ENCODE results near the gene ACADSB.

ACADSB gene

GRCh38 chr10:123042708-123043408 lies 34.1 kb downstream of the ACADSB start:
- DNase-seq (no peak), ATAC-seq (no peak)

GRCh38 chr10:123043409-123043925 lies 34.7 kb downstream of the ACADSB start:
- DNase-seq (peak; percentile 26), ATAC-seq (peak; percentile 40)

- ATAC-seq (no peak), DNase-seq (no peak)
These were observed 35.6 kb downstream of the ACADSB start for GRCh38 chr10:123044391-123044790.

- DNase-seq (no peak), ATAC-seq (no peak)
These were observed 37.3 kb downstream of the ACADSB start for GRCh38 chr10:123045961-123046731.

- DNase-seq (no peak), ATAC-seq (no peak)
These were observed 49.2 kb downstream of the ACADSB start for GRCh38 chr10:123057968-123058367.

GRCh38 chr10:123061865-123062264 lies 53.1 kb downstream of the ACADSB start:
- ATAC-seq, result no peak

GRCh38 chr10:123062726-123063125 lies 53.9 kb downstream of the ACADSB start:
- ATAC-seq (no peak), DNase-seq (no peak)

More at GRCh38 chr10:123061865-123062264, 53.1 kb downstream of the ACADSB start:
- no peak for DNase-seq

- DNase-seq (no peak), ATAC-seq (no peak)
These were observed 59.5 kb downstream of the ACADSB start for GRCh38 chr10:123068087-123068853.

GRCh38 chr10:123069246-123069986 lies 60.6 kb downstream of the ACADSB start:
- DNase-seq, result no peak
- no peak for ATAC-seq

- DNase-seq, result no peak
- no peak for ATAC-seq
These were observed 64.4 kb downstream of the ACADSB start for GRCh38 chr10:123073187-123073586.

GRCh38 chr10:123074215-123074614 lies 65.4 kb downstream of the ACADSB start:
- DNase-seq (no peak), ATAC-seq (no peak)

- ATAC-seq, result no peak
- DNase-seq, result no peak
These were observed 73.1 kb downstream of the ACADSB start for GRCh38 chr10:123081896-123082295.

GRCh38 chr10:123083811-123084210 lies 75.0 kb downstream of the ACADSB start:
- ATAC-seq (no peak), DNase-seq (no peak)

GRCh38 chr10:123086281-123086680 lies 77.5 kb downstream of the ACADSB start:
- DNase-seq (no peak), ATAC-seq (no peak)

- ATAC-seq, result no peak
These were observed 78.5 kb downstream of the ACADSB start for GRCh38 chr10:123087348-123087747.

GRCh38 chr10:123087786-123088185 lies 79.0 kb downstream of the ACADSB start:
- no peak for ATAC-seq
- DNase-seq, result no peak

More at GRCh38 chr10:123087348-123087747, 78.5 kb downstream of the ACADSB start:
- no peak for DNase-seq

GRCh38 chr10:123092635-123093414 lies 84.0 kb downstream of the ACADSB start:
- ATAC-seq, result no peak
- no peak for DNase-seq

GRCh38 chr10:123093489-123093888 lies 84.7 kb downstream of the ACADSB start:
- ATAC-seq (no peak), DNase-seq (no peak)

GRCh38 chr10:123096452-123096851 lies 87.6 kb downstream of the ACADSB start:
- ATAC-seq, result no peak
- no peak for DNase-seq

GRCh38 chr10:123097039-123097438 lies 88.2 kb downstream of the ACADSB start:
- DNase-seq, result no peak
- ATAC-seq, result no peak
